Trophoblast cell (in vitro differentiated cells and primary cell): Measurements from ENCODE around the gene ADAM8.

Source experiments
- DNase-seq, 2 donors: peaks; one replicate each; pipeline ENCODE4 v3.0.0-alpha.2; 2016
- H2AFZ ChIP-seq: 2 replicates; pipeline ENCODE4 v1.6.1; 2013; ENCODE audit warnings: low read length, moderate library complexity, mild to moderate bottlenecking; ENCODE audit not compliant: insufficient read depth, poor library complexity
- H2AK5ac ChIP-seq: 2 replicates; pipeline ENCODE4 v1.6.1; 2013; ENCODE audit warnings: mild to moderate bottlenecking, low read length
- H2BK120ac ChIP-seq: 2 replicates; pipeline ENCODE4 v1.6.1; 2013; ENCODE audit warnings: low read length, mild to moderate bottlenecking, moderate library complexity; ENCODE audit not compliant: insufficient read depth, poor library complexity
- H2BK12ac ChIP-seq: 2 replicates; pipeline ENCODE4 v1.6.1; 2013; ENCODE audit warnings: mild to moderate bottlenecking, low read length, moderate library complexity
- H2BK5ac ChIP-seq: 2 replicates; pipeline ENCODE4 v1.6.1; 2013; ENCODE audit warnings: low read length, low read depth, moderate library complexity, mild to moderate bottlenecking; ENCODE audit not compliant: poor library complexity
- H3K14ac ChIP-seq: 2 replicates; pipeline ENCODE4 v1.6.1; 2013; ENCODE audit warnings: mild to moderate bottlenecking, low read length
- H3K18ac ChIP-seq: 2 replicates; pipeline ENCODE4 v1.6.1; 2013; ENCODE audit warnings: mild to moderate bottlenecking, low read length
- H3K23ac ChIP-seq: 2 replicates; pipeline ENCODE4 v1.6.1; 2013; ENCODE audit warnings: low read length
- H3K27ac ChIP-seq: 2 replicates; pipeline ENCODE4 v1.5.1; 2013; ENCODE audit warnings: low read depth, mild to moderate bottlenecking, inconsistent platforms, low read length, moderate library complexity
- H3K27me3 ChIP-seq: 2 replicates; pipeline ENCODE4 v1.6.1; 2013; ENCODE audit warnings: inconsistent platforms, mild to moderate bottlenecking, low read length, moderate library complexity; ENCODE audit not compliant: insufficient read depth
- H3K36me3 ChIP-seq, 2 experiments: 1 replicate in 1 of 2; 2 replicates in 1 of 2; pipeline ENCODE4 v1.6.1; 2013; ENCODE audit warnings: low read length in 2 of 2, mild to moderate bottlenecking in 2 of 2, moderate library complexity in 1 of 2; ENCODE audit not compliant: insufficient read depth in 2 of 2, control insufficient read depth in 1 of 2
- H3K4ac ChIP-seq: 2 replicates; pipeline ENCODE4 v1.6.1; 2013; ENCODE audit warnings: low read depth, mild to moderate bottlenecking, low read length, moderate library complexity
- H3K4me1 ChIP-seq, 2 experiments: 1 replicate in 1 of 2; 2 replicates in 1 of 2; pipeline ENCODE4 v1.6.1; 2013; ENCODE audit warnings: low read length in 2 of 2, mild to moderate bottlenecking in 2 of 2, moderate library complexity in 1 of 2; ENCODE audit not compliant: insufficient read depth in 2 of 2, control insufficient read depth in 1 of 2
- H3K4me2 ChIP-seq: 2 replicates; pipeline ENCODE4 v1.6.1; 2013; ENCODE audit warnings: inconsistent platforms, mild to moderate bottlenecking, low read length, moderate library complexity
- H3K4me3 ChIP-seq: 2 replicates; pipeline ENCODE4 v1.5.1; 2013; ENCODE audit warnings: mild to moderate bottlenecking, low read depth, low read length, inconsistent platforms
- H3K79me1 ChIP-seq: one replicate; pipeline ENCODE4 v1.6.1; 2013; ENCODE audit warnings: low read length
- H3K79me2 ChIP-seq: 2 replicates; pipeline ENCODE4 v1.6.1; 2013; ENCODE audit warnings: low read length, mild to moderate bottlenecking; ENCODE audit not compliant: control insufficient read depth, insufficient read depth, poor library complexity
- H3K9ac ChIP-seq: 2 replicates; pipeline ENCODE4 v1.6.1; 2013; ENCODE audit warnings: mild to moderate bottlenecking, low read length
- H3K9me3 ChIP-seq: 2 replicates; pipeline ENCODE4 v1.6.1; 2013; ENCODE audit warnings: low read depth, mild to moderate bottlenecking, control low read depth, inconsistent platforms, low read length; ENCODE audit not compliant: insufficient read depth
- H4K12ac ChIP-seq: 2 replicates; pipeline ENCODE4 v1.6.1; 2013; ENCODE audit warnings: low read depth, mild to moderate bottlenecking, low read length, moderate library complexity
- H4K8ac ChIP-seq: 2 replicates; pipeline ENCODE4 v1.6.1; 2013; ENCODE audit warnings: low read depth, mild to moderate bottlenecking, low read length, moderate library complexity
- H4K91ac ChIP-seq: one replicate; pipeline ENCODE4 v1.6.1; 2013; ENCODE audit warnings: low read depth, mild to moderate bottlenecking, low read length, moderate library complexity
- WGBS: extraction: QIAGEN DNeasy Blood & Tissue Kit; methylation state at CpG from one replicate; pipeline ENCODE4 v1.1.7; 2013; ENCODE audit warnings: missing lambda C conversion rate; ENCODE audit not compliant: insufficient read length, insufficient coverage; ENCODE audit errors: extremely low coverage; 5-methylcytosine and 5-hydroxymethylcytosine counted together

Gene ADAM8

GRCh38 chr10:133303206-133303605, 26.5 kb upstream of the ADAM8 start:
- Histone ChIP-seq H3K14ac (no peak overlapping the region), H2BK12ac (no peak overlapping the region), H3K27me3 (no peaks in the 10 kb centered on the region), H4K91ac (no peak overlapping the region), H3K27ac (no peak overlapping the region), H3K4me1 (peaks cover 2 to 7% of the 10 kb centered on the region in 2 experiments), H2AFZ (no peak overlapping the region), H3K4me3 (no peak overlapping the region), H4K8ac (no peak overlapping the region), H3K79me1 (no peaks in the 10 kb centered on the region), H3K9ac (no peak overlapping the region), H3K36me3 (peaks cover 30 to 40% of the 10 kb centered on the region in 2 experiments), H3K18ac (no peak overlapping the region), H3K79me2 (no peaks in the 10 kb centered on the region), H2BK5ac (no peak overlapping the region), H3K23ac (no peak overlapping the region), H3K9me3 (no peaks in the 10 kb centered on the region), H2AK5ac (no peak overlapping the region), H2BK120ac (no peak overlapping the region), H4K12ac (no peak overlapping the region), H3K4me2 (no peak overlapping the region), H3K4ac (no peak overlapping the region)
- WGBS = no CpG with 5 or more reads among the region's 10 CpGs
- no peak for DNase-seq

DNA sequence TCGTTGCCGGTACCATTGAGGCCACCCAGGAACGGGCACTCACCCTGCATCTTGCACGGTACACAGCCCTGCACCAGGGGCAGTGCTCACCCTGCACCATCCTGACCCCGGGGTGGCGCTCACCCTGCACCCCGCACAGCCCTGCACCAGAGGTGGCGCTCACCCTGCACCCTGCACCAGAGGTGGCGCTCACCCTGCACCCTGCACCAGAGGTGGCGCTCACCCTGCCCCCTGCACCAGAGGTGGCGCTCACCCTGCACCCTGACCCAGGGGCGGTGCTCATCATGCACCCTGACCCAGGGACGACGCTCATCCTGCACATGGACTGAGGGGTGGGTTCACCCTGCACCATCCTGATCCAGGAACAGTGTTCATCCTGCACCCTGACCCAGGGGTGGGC, 25.6 kb upstream of the ADAM8 start:
- no CpG with 5 or more reads among the region's 14 CpGs for WGBS
- Histone ChIP-seq H3K4ac (no peak overlapping the region), H3K4me2 (no peak overlapping the region), H3K79me1 (no peaks in the 10 kb centered on the region), H3K27me3 (no peaks in the 10 kb centered on the region), H4K12ac (no peak overlapping the region), H3K9me3 (no peaks in the 10 kb centered on the region), H2BK12ac (no peak overlapping the region), H3K18ac (peak overlapping the region; percentile 15), H3K27ac (no peak overlapping the region), H2BK5ac (no peak overlapping the region), H3K79me2 (no peaks in the 10 kb centered on the region), H3K14ac (no peak overlapping the region), H3K23ac (no peak overlapping the region), H2AK5ac (no peak overlapping the region), H3K36me3 (peaks cover 37 to 49% of the 10 kb centered on the region in 2 experiments), H3K4me1 (peaks cover 0 to 2% of the 10 kb centered on the region in 2 experiments), H2BK120ac (no peak overlapping the region), H3K4me3 (peak overlapping the region; percentile 18), H3K9ac (no peak overlapping the region), H2AFZ (no peak overlapping the region), H4K91ac (no peak overlapping the region), H4K8ac (no peak overlapping the region)
- no peak for DNase-seq

DNA sequence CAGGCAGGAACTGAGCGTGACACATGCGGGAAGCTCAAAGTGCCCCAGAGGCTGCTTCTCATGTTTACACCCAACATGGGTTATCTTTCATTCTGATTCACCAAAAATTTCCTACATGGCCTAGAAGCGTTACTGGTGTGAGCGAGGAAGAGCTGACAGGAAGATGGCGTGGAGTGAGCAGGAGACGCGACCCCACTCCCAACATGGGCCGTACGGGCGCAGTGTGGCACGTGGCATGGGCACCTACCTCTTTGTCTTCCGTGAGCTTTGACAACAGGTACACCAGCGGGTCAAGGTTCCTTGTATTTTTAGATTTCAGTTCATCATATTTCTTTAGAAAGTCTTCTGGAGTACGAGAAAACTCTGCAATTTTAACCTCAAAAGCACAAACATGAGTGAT, 23.1 kb upstream of the ADAM8 start:
- no peak overlapping the region for H3K4me2 ChIP-seq
- no CpG with 5 or more reads among the region's 14 CpGs for WGBS
- no peak overlapping the region for H4K8ac ChIP-seq
- no peak overlapping the region for H3K23ac ChIP-seq
- H3K27ac ChIP-seq = no peak overlapping the region
- DNase-seq = no peak
- no peak overlapping the region for H2AK5ac ChIP-seq
- no peak overlapping the region for H2AFZ ChIP-seq
- no peak overlapping the region for H3K14ac ChIP-seq
- no peak overlapping the region for H3K18ac ChIP-seq
- no peaks in the 10 kb centered on the region for H3K27me3 ChIP-seq
- H4K91ac ChIP-seq = no peak overlapping the region
- no peaks in the 10 kb centered on the region for H3K4me1 ChIP-seq
- no peak overlapping the region for H4K12ac ChIP-seq
- H3K79me2 ChIP-seq = no peaks in the 10 kb centered on the region
- no peak overlapping the region for H2BK120ac ChIP-seq
- H3K79me1 ChIP-seq = no peaks in the 10 kb centered on the region
- no peak overlapping the region for H2BK5ac ChIP-seq
- H2BK12ac ChIP-seq = no peak overlapping the region
- H3K9me3 ChIP-seq = peaks cover 3% of the 10 kb centered on the region
- no peak overlapping the region for H3K9ac ChIP-seq
- no peak overlapping the region for H3K4ac ChIP-seq
- H3K36me3 ChIP-seq = peaks cover 58 to 70% of the 10 kb centered on the region in 2 experiments
- H3K4me3 ChIP-seq = no peak overlapping the region

DNA sequence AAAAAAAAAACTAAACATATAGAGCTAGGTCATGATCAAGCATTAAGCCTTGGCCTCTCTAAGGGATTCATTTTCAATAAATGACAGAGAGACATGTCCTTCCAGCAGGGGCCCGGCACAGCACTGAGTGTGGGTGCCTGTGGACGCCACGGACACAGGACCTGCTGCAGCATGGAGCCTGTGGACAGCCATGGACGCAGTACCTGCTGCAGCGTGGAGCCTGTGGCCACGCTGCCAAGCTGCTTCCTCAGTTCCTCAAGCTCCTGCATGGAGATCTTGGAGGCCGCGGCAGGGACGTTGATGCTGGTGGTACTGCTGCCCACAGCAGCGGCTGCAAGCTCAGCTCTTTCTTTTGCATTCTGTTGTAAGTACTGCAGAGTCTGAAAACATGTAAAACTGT, 22.6 kb upstream of the ADAM8 start:
- no peaks in the 10 kb centered on the region for H3K27me3 ChIP-seq
- WGBS = no CpG with 5 or more reads among the region's 10 CpGs
- no peak overlapping the region for H3K9ac ChIP-seq

More for the DNA sequence above, 22.6 kb upstream of the ADAM8 start:
- DNase-seq = no peak
- no peak overlapping the region for H3K27ac ChIP-seq
- no peak overlapping the region for H4K12ac ChIP-seq
- no peak overlapping the region for H2AK5ac ChIP-seq
- no peak overlapping the region for H3K4me2 ChIP-seq
- no peak overlapping the region for H3K14ac ChIP-seq
- H3K23ac ChIP-seq = no peak overlapping the region
- no peak overlapping the region for H2BK12ac ChIP-seq
- H3K79me1 ChIP-seq = no peaks in the 10 kb centered on the region
- no peak overlapping the region for H2BK5ac ChIP-seq
- peaks cover 3% of the 10 kb centered on the region for H3K9me3 ChIP-seq
- H2AFZ ChIP-seq = no peak overlapping the region
- no peak overlapping the region for H3K18ac ChIP-seq
- no peak overlapping the region for H4K8ac ChIP-seq
- H4K91ac ChIP-seq = no peak overlapping the region
- H3K4me1 ChIP-seq = no peaks in the 10 kb centered on the region
- H2BK120ac ChIP-seq = no peak overlapping the region
- no peak overlapping the region for H3K4me3 ChIP-seq
- no peaks in the 10 kb centered on the region for H3K79me2 ChIP-seq
- H3K36me3 ChIP-seq = peaks cover 63 to 74% of the 10 kb centered on the region in 2 experiments
- H3K4ac ChIP-seq = no peak overlapping the region
